ENCODE measurements around the gene WBP11.

DNA sequence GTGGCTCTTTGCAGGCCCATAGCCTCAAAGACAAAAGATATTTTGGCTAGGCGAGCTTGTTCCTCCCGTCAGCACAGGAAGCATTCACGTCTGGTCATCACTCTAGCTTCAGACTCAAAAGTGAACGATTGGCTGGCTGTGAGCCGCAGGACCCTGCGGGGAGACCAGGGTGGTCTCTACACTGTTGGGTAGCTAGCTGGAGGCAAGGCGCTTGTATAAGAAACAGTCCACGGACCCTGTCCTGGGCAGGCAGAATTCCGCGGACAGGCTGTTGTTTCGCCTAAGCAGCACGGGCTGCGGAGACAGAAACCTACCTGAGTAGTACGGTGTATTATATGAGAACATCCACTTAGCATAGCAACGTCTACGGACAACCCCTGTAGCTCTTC is 29.6 kb downstream of the WBP11 start:
- TF ChIP-seq, protein P1, sequence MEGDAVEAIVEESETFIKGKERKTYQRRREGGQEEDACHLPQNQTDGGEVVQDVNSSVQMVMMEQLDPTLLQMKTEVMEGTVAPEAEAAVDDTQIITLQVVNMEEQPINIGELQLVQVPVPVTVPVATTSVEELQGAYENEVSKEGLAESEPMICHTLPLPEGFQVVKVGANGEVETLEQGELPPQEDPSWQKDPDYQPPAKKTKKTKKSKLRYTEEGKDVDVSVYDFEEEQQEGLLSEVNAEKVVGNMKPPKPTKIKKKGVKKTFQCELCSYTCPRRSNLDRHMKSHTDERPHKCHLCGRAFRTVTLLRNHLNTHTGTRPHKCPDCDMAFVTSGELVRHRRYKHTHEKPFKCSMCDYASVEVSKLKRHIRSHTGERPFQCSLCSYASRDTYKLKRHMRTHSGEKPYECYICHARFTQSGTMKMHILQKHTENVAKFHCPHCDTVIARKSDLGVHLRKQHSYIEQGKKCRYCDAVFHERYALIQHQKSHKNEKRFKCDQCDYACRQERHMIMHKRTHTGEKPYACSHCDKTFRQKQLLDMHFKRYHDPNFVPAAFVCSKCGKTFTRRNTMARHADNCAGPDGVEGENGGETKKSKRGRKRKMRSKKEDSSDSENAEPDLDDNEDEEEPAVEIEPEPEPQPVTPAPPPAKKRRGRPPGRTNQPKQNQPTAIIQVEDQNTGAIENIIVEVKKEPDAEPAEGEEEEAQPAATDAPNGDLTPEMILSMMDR (conservative IDR thresholded peaks at IDR 0.05 in 1 of 2, IDR thresholded peaks at IDR 0.05 in 1 of 2; ENCODE audit: extremely low read depth in 1 of 2, insufficient read depth in 1 of 2, low read depth in 1 of 2, low read length in 2 of 2) = no peak
- TF ChIP-seq EZH2 (IDR thresholded peaks at IDR 0.05; ENCODE audit: borderline replicate concordance, low read length) = no peak
